Measurements from ENCODE around the gene RBM39. TPM values are rescaled to one million over a fixed set of nuclear protein-coding genes. Genes with fewer than 3 reads are reported as not detected.
"Not testable (repeated sequence)": the region's sequence is repeated elsewhere in the genome, so short reads cannot be mapped to it uniquely, and the experiment has no call there.

The RBM39 gene
- total RNA-seq, 1 donor from 2014 or later: 187 TPM

- DNase-seq (ENCODE audit: extremely low read depth, low read depth, low spot score): no peak
Measured at GRCh38 chr20:35710884-35711587, 31.0 kb downstream of the RBM39 start.

- DNase-seq (ENCODE audit: extremely low read depth, low read depth, low spot score): no peak
Measured at GRCh38 chr20:35710039-35710438, 32.0 kb downstream of the RBM39 start.

GRCh38 chr20:35709259-35709658 lies 32.8 kb downstream of the RBM39 start:
- no peak for DNase-seq (ENCODE audit: extremely low read depth, low read depth, low spot score)

- no peak for DNase-seq (ENCODE audit: extremely low read depth, low read depth, low spot score)
Measured at GRCh38 chr20:35708502-35708901, 33.6 kb downstream of the RBM39 start.

DNA sequence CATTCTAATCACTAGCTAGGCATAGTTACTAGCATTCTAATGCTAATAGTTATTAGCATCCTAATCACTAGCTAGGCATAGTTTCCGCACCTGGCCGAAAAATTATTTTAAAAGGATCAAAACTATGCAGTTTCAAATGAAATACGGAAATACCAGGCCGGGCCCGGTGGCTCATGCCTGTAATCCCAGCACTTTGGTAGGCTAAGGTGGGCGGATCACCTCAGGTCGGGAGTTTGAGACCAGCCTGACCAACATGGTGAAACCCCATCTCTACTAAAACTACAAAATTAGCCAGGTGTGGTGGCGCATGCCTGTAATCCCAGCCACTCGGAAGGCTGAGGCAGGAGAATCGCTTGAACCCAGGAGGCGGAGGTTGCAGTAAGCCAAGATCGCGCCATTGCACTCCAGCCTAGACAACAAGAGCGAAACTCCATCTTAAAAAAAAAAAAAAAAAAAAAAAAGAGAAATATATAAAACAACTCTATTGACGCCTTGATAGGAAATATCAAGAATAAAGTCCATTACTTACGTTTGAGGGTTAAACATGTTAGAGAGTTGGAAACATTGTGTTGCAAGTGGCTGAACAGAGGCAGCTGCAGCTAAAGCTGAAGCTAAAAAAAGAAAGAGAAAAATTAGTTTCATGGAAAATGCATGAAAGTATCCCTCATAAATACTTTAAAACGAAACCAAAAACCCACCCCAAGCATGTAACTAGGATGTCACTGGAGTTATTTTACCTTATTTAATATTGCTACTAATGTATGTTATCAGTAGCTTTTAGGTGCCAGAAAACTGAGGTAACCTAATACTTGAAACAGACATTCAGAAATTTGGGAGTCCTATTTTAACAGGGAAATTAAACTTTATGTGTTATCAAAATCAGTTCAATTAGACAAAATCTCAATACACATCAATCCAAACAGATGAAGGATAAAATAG lies 35.2 kb downstream of the RBM39 start:
- not testable (repeated sequence) for DNase-seq (ENCODE audit: extremely low read depth, low read depth, low spot score)

- DNase-seq (ENCODE audit: extremely low read depth, low read depth, low spot score): not testable (repeated sequence)
Measured at GRCh38 chr20:35705894-35706293, 36.2 kb downstream of the RBM39 start.

- no peak for DNase-seq (ENCODE audit: extremely low read depth, low read depth, low spot score)
Measured at GRCh38 chr20:35704514-35705261, 37.4 kb downstream of the RBM39 start.

GRCh38 chr20:35702824-35703695 lies 39.0 kb downstream of the RBM39 start:
- DNase-seq (ENCODE audit: extremely low read depth, low read depth, low spot score): no peak

- no peak for DNase-seq (ENCODE audit: extremely low read depth, low read depth, low spot score)
Measured at GRCh38 chr20:35702051-35702823, 39.8 kb downstream of the RBM39 start.

DNA sequence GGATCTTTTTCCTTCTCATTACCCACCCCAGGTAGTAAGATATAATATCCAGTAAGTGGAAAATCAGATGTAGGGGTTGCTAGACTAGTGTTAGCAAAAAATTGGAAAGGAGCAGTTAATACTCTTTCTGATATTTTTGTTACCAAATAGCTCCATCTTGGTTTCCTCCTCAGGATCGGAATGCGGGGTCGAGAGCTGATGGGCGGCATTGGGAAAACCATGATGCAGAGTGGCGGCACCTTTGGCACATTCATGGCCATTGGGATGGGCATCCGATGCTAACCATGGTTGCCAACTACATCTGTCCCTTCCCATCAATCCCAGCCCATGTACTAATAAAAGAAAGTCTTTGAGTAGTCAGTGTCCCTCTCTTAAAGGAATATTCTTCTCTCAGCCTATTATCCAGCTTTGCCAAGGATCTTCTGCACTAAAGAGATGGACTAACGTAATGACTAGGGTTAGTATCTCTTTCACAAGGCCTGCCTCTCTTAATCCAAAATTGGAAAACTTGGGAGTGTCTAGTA lies 41.4 kb downstream of the RBM39 start:
- no peak for DNase-seq (ENCODE audit: extremely low read depth, low read depth, low spot score)

- DNase-seq (ENCODE audit: extremely low read depth, low read depth, low spot score): no peak
Measured at GRCh38 chr20:35699957-35700624, 42.0 kb downstream of the RBM39 start.

- DNase-seq (ENCODE audit: extremely low read depth, low read depth, low spot score): no peak
Measured at GRCh38 chr20:35699127-35699956, 42.7 kb downstream of the RBM39 start, which contains the start of the genes NFS1 and ROMO1. TSS of gene NFS1 (minus strand) at chr20:35699352. CDS start at chr20:35699288, 64 bp downstream. TSS of gene ROMO1 (plus strand) at chr20:35699405. CDS start at chr20:35699633, 228 bp downstream.

- DNase-seq (ENCODE audit: extremely low read depth, low read depth, low spot score): no peak
Measured at GRCh38 chr20:35698298-35699126, 43.5 kb downstream of the RBM39 start.

- DNase-seq (ENCODE audit: extremely low read depth, low read depth, low spot score): no peak
Measured at GRCh38 chr20:35697696-35698297, 44.3 kb downstream of the RBM39 start.

- DNase-seq (ENCODE audit: extremely low read depth, low read depth, low spot score): no peak
Measured at GRCh38 chr20:35695978-35696377, 46.1 kb downstream of the RBM39 start.

GRCh38 chr20:35695245-35695749 lies 46.8 kb downstream of the RBM39 start:
- DNase-seq (ENCODE audit: extremely low read depth, low read depth, low spot score): no peak
